Gastrocnemius medialis (tissue), 4 donors: ENCODE measurements around the gene PDK4.

Experiments used
- POLR2A ChIP-seq, 2 donors: fragments of 450-650 bp; IDR thresholded peaks; one replicate each; pipeline ENCODE4 v1.6.1; 2017; ENCODE audit warnings: antibody characterized with exemption in 2 of 2, mild to moderate bottlenecking in 2 of 2, moderate library complexity in 2 of 2
- TF ChIP-seq, protein P1 (sequence below), 5 experiments: fragments of 450-650 bp in 3 of 5; fragments of 200-600 bp in 2 of 5; sonication (generic) in 2 of 5; IDR thresholded peaks in 4 of 5; conservative IDR thresholded peaks in 1 of 5; 1 replicate in 4 of 5; 2 replicates in 1 of 5; pipeline ENCODE4 v1.5.1; 2016 to 2019; ENCODE audit warnings: antibody characterized with exemption in 5 of 5, mild to moderate bottlenecking in 3 of 5, moderate library complexity in 3 of 5

DNA sequence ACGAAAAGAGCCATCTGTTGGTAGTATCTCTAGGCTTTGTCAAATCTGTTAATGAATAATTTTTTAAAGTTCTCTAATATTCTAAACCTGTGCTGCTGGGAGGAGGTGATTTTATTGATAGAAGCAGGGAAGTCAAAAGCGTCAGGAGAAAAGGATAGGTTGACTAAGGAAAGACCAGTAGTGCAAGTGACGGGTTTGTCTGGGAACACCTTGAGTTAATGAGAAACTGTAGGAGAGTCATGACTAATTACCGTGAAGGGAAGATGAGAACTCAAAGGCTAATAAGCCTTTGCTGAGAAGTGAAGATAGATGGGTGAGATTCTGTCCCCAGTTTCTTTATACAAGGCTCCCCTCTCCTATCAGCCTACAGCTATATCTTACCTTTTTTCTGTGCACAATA is 5.0 kb upstream of the PDK4 start:
- TF ChIP-seq POLR2A (IDR thresholded peaks at IDR 0.05): no peak
- TF ChIP-seq, protein P1, sequence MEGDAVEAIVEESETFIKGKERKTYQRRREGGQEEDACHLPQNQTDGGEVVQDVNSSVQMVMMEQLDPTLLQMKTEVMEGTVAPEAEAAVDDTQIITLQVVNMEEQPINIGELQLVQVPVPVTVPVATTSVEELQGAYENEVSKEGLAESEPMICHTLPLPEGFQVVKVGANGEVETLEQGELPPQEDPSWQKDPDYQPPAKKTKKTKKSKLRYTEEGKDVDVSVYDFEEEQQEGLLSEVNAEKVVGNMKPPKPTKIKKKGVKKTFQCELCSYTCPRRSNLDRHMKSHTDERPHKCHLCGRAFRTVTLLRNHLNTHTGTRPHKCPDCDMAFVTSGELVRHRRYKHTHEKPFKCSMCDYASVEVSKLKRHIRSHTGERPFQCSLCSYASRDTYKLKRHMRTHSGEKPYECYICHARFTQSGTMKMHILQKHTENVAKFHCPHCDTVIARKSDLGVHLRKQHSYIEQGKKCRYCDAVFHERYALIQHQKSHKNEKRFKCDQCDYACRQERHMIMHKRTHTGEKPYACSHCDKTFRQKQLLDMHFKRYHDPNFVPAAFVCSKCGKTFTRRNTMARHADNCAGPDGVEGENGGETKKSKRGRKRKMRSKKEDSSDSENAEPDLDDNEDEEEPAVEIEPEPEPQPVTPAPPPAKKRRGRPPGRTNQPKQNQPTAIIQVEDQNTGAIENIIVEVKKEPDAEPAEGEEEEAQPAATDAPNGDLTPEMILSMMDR (IDR thresholded peaks at IDR 0.05 in 4 of 5, conservative IDR thresholded peaks at IDR 0.05 in 1 of 5): no peak
